HepG2 (cell line): Measurements from ENCODE around the gene ZFHX3. TPM values are rescaled to one million over a fixed set of nuclear protein-coding genes. Genes with fewer than 3 reads are reported as not detected.
A peak's percentile ranks its signal among the peaks of the same experiment; 100 is the strongest.

Experiments used
- ETV6 ChIP-seq: sonication (generic); formaldehyde crosslinking; conservative IDR thresholded peaks from 2 replicates; pipeline ENCODE4 v1.4.0; 2020; ENCODE audit warnings: missing genetic modification reagents
- HDAC1 ChIP-seq: sonication (generic); formaldehyde crosslinking; IDR thresholded peaks from 2 replicates; pipeline ENCODE4 v1.5.1; 2020; ENCODE audit warnings: mild to moderate bottlenecking, missing genetic modification reagents
- JARID2 ChIP-seq: sonication (generic); formaldehyde crosslinking; IDR thresholded peaks from 2 replicates; pipeline ENCODE4 v1.8.1; 2023; ENCODE audit warnings: missing genetic modification reagents, inconsistent platforms; ENCODE audit not compliant: insufficient replicate concordance
- KDM2A ChIP-seq: sonication (generic); formaldehyde crosslinking; IDR thresholded peaks from 2 replicates; pipeline ENCODE4 v1.4.0; 2020; ENCODE audit warnings: low read depth, missing genetic modification reagents, borderline replicate concordance
- MIXL1 ChIP-seq: IDR thresholded peaks from 2 replicates; pipeline ENCODE4 v1.6.1; 2016
- PHB2 ChIP-seq: fragments of 450-650 bp; IDR thresholded peaks from 2 replicates; pipeline ENCODE4 v1.6.1; 2018; ENCODE audit not compliant: partially characterized antibody
- PITX1 ChIP-seq: sonication (generic); formaldehyde crosslinking; IDR thresholded peaks from 2 replicates; pipeline ENCODE4 v1.5.1; 2020; ENCODE audit warnings: mild to moderate bottlenecking, missing genetic modification reagents
- polyA plus RNA-seq, 8 experiments: library from polyadenylated mRNA; depleted of rRNA in 3 of 8; stranded (reverse) in 7 of 8; unstranded in 1 of 8; fragments of >200 nt; fragmentation: Illumina TruSeq in 4 of 8; extraction: Trizol in 4 of 8; gene quantifications; 2 replicates each; pipeline versions ENCODE4 v1.2.1 to v1.2.3, GENCODE V29; 2011 to 2016; ENCODE audit warnings: low read depth in 4 of 8, missing spikeins in 1 of 8, mixed read lengths in 1 of 8; ENCODE audit not compliant: insufficient read depth in 1 of 8
- total RNA-seq, 5 experiments: library from RNA; depleted of rRNA; stranded (reverse); fragments of >200 nt; fragmentation: Illumina TruSeq; extraction: Trizol; gene quantifications; 2 replicates each; pipeline ENCODE4 v1.2.3, GENCODE V29; 2016; ENCODE audit warnings: low read depth in 1 of 5
- TF ChIP-seq, protein P1 (sequence below), 2 experiments: fragments of 450-650 bp in 1 of 2; sonication (generic) in 1 of 2; formaldehyde crosslinking in 1 of 2; IDR thresholded peaks; 2 replicates each; pipeline versions ENCODE4 v1.6.1 to v1.8.0; 2016 to 2022; ENCODE audit warnings: antibody characterized with exemption in 1 of 2, mild to moderate bottlenecking in 1 of 2, missing genetic modification reagents in 1 of 2
- TF ChIP-seq, protein P2 (sequence below): sonication (generic); formaldehyde crosslinking; IDR thresholded peaks from 2 replicates; pipeline ENCODE4 v1.4.0; 2020; ENCODE audit warnings: mild to moderate bottlenecking, low read depth, missing genetic modification reagents
- TF ChIP-seq, protein P3 (sequence below): sonication (generic); formaldehyde crosslinking; IDR thresholded peaks from 2 replicates; pipeline ENCODE4 v1.4.0; 2020; ENCODE audit warnings: missing genetic modification reagents
- TF ChIP-seq, protein P4 (sequence below): sonication (generic); formaldehyde crosslinking; IDR thresholded peaks from 2 replicates; pipeline ENCODE4 v1.8.1; 2023; ENCODE audit warnings: mild to moderate bottlenecking, missing genetic modification reagents, borderline replicate concordance
- TF ChIP-seq, protein P5 (sequence below): sonication (generic); formaldehyde crosslinking; IDR thresholded peaks from 2 replicates; pipeline ENCODE4 v1.8.1; 2023; ENCODE audit warnings: mild to moderate bottlenecking, inconsistent platforms, moderate library complexity, missing genetic modification reagents, borderline replicate concordance
- TF ChIP-seq, protein P6 (sequence below): sonication (generic); formaldehyde crosslinking; IDR thresholded peaks from 2 replicates; pipeline ENCODE4 v1.5.0; 2020; ENCODE audit warnings: mild to moderate bottlenecking, missing genetic modification reagents

The ZFHX3 gene
- total and polyA plus RNA-seq, 2 of the 13 experiments (the other 11 are each of a cell fraction or from before 2014, with no cell fraction given), result 5.0 to 6.0 TPM

DNA sequence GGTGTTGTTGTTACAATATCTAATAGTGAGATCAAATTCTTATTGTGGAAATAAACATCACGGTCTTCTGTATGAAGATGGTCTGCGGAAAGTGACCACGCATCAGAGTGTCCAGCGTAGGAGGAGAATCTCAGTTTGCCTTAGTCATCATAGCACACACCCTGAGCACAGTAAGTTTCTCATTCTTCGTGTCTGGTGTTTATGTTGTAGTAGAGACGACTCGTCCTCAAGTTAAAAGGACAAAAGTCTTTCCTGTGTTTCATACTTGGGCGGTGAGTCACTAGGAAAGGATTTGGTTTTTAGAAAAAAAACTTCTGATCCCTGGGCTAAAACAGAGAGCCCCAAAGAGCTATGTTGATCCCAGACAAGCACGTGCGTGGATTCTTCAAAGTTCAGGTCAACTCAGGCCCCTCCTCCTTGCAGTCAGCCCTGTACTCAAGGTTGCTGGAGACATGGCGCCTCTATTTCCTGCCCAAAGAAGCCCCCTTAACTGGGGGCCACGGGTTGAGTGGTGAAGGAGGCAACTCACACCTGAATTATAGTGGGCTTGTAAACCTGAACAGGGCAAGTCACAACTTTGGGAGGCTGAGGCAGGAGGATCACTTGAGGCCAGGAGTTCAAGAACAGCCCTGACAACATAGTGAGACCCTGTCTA is 170.4 kb downstream of the ZFHX3 start (continued):
- TF ChIP-seq, protein P1, sequence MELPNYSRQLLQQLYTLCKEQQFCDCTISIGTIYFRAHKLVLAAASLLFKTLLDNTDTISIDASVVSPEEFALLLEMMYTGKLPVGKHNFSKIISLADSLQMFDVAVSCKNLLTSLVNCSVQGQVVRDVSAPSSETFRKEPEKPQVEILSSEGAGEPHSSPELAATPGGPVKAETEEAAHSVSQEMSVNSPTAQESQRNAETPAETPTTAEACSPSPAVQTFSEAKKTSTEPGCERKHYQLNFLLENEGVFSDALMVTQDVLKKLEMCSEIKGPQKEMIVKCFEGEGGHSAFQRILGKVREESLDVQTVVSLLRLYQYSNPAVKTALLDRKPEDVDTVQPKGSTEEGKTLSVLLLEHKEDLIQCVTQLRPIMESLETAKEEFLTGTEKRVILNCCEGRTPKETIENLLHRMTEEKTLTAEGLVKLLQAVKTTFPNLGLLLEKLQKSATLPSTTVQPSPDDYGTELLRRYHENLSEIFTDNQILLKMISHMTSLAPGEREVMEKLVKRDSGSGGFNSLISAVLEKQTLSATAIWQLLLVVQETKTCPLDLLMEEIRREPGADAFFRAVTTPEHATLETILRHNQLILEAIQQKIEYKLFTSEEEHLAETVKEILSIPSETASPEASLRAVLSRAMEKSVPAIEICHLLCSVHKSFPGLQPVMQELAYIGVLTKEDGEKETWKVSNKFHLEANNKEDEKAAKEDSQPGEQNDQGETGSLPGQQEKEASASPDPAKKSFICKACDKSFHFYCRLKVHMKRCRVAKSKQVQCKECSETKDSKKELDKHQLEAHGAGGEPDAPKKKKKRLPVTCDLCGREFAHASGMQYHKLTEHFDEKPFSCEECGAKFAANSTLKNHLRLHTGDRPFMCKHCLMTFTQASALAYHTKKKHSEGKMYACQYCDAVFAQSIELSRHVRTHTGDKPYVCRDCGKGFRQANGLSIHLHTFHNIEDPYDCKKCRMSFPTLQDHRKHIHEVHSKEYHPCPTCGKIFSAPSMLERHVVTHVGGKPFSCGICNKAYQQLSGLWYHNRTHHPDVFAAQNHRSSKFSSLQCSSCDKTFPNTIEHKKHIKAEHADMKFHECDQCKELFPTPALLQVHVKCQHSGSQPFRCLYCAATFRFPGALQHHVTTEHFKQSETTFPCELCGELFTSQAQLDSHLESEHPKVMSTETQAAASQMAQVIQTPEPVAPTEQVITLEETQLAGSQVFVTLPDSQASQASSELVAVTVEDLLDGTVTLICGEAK (IDR thresholded peaks at IDR 0.05), result no peak
- TF ChIP-seq, protein P1 (CRISPR knock-in tag; IDR thresholded peaks at IDR 0.05), result 0 out of 2 replicates have a peak, but pooled peaks have one; percentile 48
- TF ChIP-seq MIXL1 (CRISPR knock-in tag) (0 out of 2 replicates have a peak, but pooled peaks have one; percentile 10), JARID2 (CRISPR knock-in tag) (no peak), HDAC1 (CRISPR knock-in tag) (peak; percentile 85), PHB2 (no peak), ETV6 (no peak), KDM2A (CRISPR knock-in tag) (no peak), PITX1 (CRISPR knock-in tag) (peak; percentile 95)
- TF ChIP-seq, protein P2, sequence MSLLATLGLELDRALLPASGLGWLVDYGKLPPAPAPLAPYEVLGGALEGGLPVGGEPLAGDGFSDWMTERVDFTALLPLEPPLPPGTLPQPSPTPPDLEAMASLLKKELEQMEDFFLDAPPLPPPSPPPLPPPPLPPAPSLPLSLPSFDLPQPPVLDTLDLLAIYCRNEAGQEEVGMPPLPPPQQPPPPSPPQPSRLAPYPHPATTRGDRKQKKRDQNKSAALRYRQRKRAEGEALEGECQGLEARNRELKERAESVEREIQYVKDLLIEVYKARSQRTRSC (CRISPR knock-in tag), result no peak
- TF ChIP-seq, protein P3, sequence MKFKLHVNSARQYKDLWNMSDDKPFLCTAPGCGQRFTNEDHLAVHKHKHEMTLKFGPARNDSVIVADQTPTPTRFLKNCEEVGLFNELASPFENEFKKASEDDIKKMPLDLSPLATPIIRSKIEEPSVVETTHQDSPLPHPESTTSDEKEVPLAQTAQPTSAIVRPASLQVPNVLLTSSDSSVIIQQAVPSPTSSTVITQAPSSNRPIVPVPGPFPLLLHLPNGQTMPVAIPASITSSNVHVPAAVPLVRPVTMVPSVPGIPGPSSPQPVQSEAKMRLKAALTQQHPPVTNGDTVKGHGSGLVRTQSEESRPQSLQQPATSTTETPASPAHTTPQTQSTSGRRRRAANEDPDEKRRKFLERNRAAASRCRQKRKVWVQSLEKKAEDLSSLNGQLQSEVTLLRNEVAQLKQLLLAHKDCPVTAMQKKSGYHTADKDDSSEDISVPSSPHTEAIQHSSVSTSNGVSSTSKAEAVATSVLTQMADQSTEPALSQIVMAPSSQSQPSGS (CRISPR knock-in tag), result peak; percentile 85; the same call in 1 of the 2 replicates
- TF ChIP-seq, protein P4, sequence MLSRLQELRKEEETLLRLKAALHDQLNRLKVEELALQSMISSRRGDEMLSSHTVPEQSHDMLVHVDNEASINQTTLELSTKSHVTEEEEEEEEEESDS, result 0 out of 2 replicates have a peak, but pooled peaks have one; percentile 48
- TF ChIP-seq, protein P5, sequence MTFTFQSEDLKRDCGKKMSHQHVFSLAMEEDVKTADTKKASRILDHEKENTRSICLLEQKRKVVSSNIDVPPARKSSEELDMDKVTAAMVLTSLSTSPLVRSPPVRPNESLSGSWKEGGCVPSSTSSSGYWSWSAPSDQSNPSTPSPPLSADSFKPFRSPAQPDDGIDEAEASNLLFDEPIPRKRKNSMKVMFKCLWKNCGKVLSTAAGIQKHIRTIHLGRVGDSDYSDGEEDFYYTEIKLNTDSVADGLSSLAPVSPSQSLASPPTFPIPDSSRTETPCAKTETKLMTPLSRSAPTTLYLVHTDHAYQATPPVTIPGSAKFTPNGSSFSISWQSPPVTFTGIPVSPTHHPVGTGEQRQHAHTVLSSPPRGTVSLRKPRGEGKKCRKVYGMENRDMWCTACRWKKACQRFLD (CRISPR knock-in tag), result no peak
- TF ChIP-seq, protein P6, sequence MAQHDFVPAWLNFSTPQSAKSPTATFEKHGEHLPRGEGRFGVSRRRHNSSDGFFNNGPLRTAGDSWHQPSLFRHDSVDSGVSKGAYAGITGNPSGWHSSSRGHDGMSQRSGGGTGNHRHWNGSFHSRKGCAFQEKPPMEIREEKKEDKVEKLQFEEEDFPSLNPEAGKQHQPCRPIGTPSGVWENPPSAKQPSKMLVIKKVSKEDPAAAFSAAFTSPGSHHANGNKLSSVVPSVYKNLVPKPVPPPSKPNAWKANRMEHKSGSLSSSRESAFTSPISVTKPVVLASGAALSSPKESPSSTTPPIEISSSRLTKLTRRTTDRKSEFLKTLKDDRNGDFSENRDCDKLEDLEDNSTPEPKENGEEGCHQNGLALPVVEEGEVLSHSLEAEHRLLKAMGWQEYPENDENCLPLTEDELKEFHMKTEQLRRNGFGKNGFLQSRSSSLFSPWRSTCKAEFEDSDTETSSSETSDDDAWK (CRISPR knock-in tag), result no peak
